ENCODE measurements around the gene FAM13A.

The FAM13A gene

GRCh38 chr4:89099034-89099433 is 42.0 kb upstream of the FAM13A start:
- Histone ChIP-seq H3K4me3 (ENCODE audit: low read depth, low read length) (no peak overlapping the region), H3K4me1 (ENCODE audit: control insufficient read depth, insufficient read depth, low read length) (no peaks in the 10 kb centered on the region), H3K27ac (ENCODE audit: extremely low read depth, low read depth, low read length) (no peak overlapping the region), H3K9me3 (ENCODE audit: control insufficient read depth, insufficient read depth, low read depth, low read length) (no peaks in the 10 kb centered on the region), H3K36me3 (ENCODE audit: control insufficient read depth in 2 of 2, insufficient read depth in 1 of 2, low read length in 2 of 2) (no peaks in the 10 kb centered on the region)
- TF ChIP-seq ZNF521 (tag by site-specific recombination; IDR thresholded peaks at IDR 0.05), result no peak
- no peak for TF ChIP-seq ZXDB (tag by site-specific recombination; IDR thresholded peaks at IDR 0.05)
- no peak for TF ChIP-seq ZNF830 (tag by site-specific recombination; IDR thresholded peaks at IDR 0.05; ENCODE audit: low read depth)
- ChIA-PET CTCF (no interaction called here), POLR2A (no interaction called here)

- Histone ChIP-seq H3K4me3 (ENCODE audit: low read depth, low read length) (no peak overlapping the region), H3K9me3 (ENCODE audit: control insufficient read depth, insufficient read depth, low read depth, low read length) (no peaks in the 10 kb centered on the region), H3K27ac (ENCODE audit: extremely low read depth, low read depth, low read length) (no peak overlapping the region), H3K36me3 (ENCODE audit: control insufficient read depth in 2 of 2, insufficient read depth in 1 of 2, low read length in 2 of 2) (no peaks in the 10 kb centered on the region), H3K4me1 (ENCODE audit: control insufficient read depth, insufficient read depth, low read length) (no peaks in the 10 kb centered on the region)
- POLR2A ChIA-PET, result no interaction called here
- TF ChIP-seq ZBTB11 (tag by site-specific recombination; conservative IDR thresholded peaks at IDR 0.05; ENCODE audit: low read depth) (no peak), SETDB1 (IDR thresholded peaks at IDR 0.05; ENCODE audit: insufficient read length, low read length) (peak; percentile 57)
- CTCF ChIA-PET, result no interaction called here
Observed at GRCh38 chr4:89078300-89078699, 21.3 kb upstream of the FAM13A start.

GRCh38 chr4:89077761-89078160 is 20.8 kb upstream of the FAM13A start:
- Histone ChIP-seq H3K4me3 (ENCODE audit: low read depth, low read length) (no peak overlapping the region), H3K27ac (ENCODE audit: extremely low read depth, low read depth, low read length) (no peak overlapping the region), H3K4me1 (ENCODE audit: control insufficient read depth, insufficient read depth, low read length) (no peaks in the 10 kb centered on the region), H3K36me3 (ENCODE audit: control insufficient read depth in 2 of 2, insufficient read depth in 1 of 2, low read length in 2 of 2) (no peaks in the 10 kb centered on the region), H3K9me3 (ENCODE audit: control insufficient read depth, insufficient read depth, low read depth, low read length) (no peaks in the 10 kb centered on the region)
- ChIA-PET CTCF (no interaction called here), POLR2A (no interaction called here)
- TF ChIP-seq MEIS1 (CRISPR knock-in tag; IDR thresholded peaks at IDR 0.05; ENCODE audit: borderline replicate concordance), result no peak
- no peak for TF ChIP-seq ZNF221 (tag by site-specific recombination; IDR thresholded peaks at IDR 0.05; ENCODE audit: borderline replicate concordance)
- no peak for TF ChIP-seq ZNF341 (tag by site-specific recombination; IDR thresholded peaks at IDR 0.05; ENCODE audit: low read depth)
- TF ChIP-seq ZBTB8A (tag by site-specific recombination; IDR thresholded peaks at IDR 0.05), result no peak

GRCh38 chr4:89072921-89073320 is 15.9 kb upstream of the FAM13A start:
- CTCF ChIA-PET, result no interaction called here

More at GRCh38 chr4:89072921-89073320, 15.9 kb upstream of the FAM13A start:
- Histone ChIP-seq H3K4me3 (ENCODE audit: low read depth, low read length) (no peak overlapping the region), H3K4me1 (ENCODE audit: control insufficient read depth, insufficient read depth, low read length) (no peaks in the 10 kb centered on the region), H3K36me3 (ENCODE audit: control insufficient read depth in 2 of 2, insufficient read depth in 1 of 2, low read length in 2 of 2) (no peaks in the 10 kb centered on the region), H3K9me3 (ENCODE audit: control insufficient read depth, insufficient read depth, low read depth, low read length) (no peaks in the 10 kb centered on the region), H3K27ac (ENCODE audit: extremely low read depth, low read depth, low read length) (no peak overlapping the region)
- TF ChIP-seq ZNF174 (tag by site-specific recombination; IDR thresholded peaks at IDR 0.05) (no peak), ZNF292 (tag by site-specific recombination; IDR thresholded peaks at IDR 0.05; ENCODE audit: borderline replicate concordance, low read depth) (no peak), ZNF837 (tag by site-specific recombination; IDR thresholded peaks at IDR 0.05) (no peak), PRDM10 (tag by site-specific recombination; IDR thresholded peaks at IDR 0.05) (no peak), ZSCAN16 (tag by site-specific recombination; IDR thresholded peaks at IDR 0.05) (no peak), ZNF133 (tag by site-specific recombination; IDR thresholded peaks at IDR 0.05) (no peak), KLF1 (tag by site-specific recombination; IDR thresholded peaks at IDR 0.05) (no peak), ZNF670 (tag by site-specific recombination; IDR thresholded peaks at IDR 0.05; ENCODE audit: low read depth) (no peak), ZFHX2 (tag by site-specific recombination; conservative IDR thresholded peaks at IDR 0.05) (no peak), KLF7 (tag by site-specific recombination; IDR thresholded peaks at IDR 0.05; ENCODE audit: borderline replicate concordance) (no peak), ZNF701 (tag by site-specific recombination; IDR thresholded peaks at IDR 0.05) (no peak), ZNF266 (tag by site-specific recombination; IDR thresholded peaks at IDR 0.05; ENCODE audit: low read depth) (no peak)
- POLR2A ChIA-PET, result no interaction called here
